Stimulated activated CD4-positive, alpha-beta T cell treated with anti-CD3 and anti-CD28 coated beads, TNF-alpha, amount 100 ng/mL, for 24 hours (primary cell): Measurements from ENCODE around the gene SEC22A.
A peak's percentile ranks its signal among the peaks of the same experiment; 100 is the strongest.

ENCODE experiments used
- DNase-seq, 3 experiments: peaks; one replicate each; pipeline ENCODE4 v3.0.0-alpha.2; 2020; ENCODE audit warnings: low read depth in 3 of 3

Gene SEC22A

DNA sequence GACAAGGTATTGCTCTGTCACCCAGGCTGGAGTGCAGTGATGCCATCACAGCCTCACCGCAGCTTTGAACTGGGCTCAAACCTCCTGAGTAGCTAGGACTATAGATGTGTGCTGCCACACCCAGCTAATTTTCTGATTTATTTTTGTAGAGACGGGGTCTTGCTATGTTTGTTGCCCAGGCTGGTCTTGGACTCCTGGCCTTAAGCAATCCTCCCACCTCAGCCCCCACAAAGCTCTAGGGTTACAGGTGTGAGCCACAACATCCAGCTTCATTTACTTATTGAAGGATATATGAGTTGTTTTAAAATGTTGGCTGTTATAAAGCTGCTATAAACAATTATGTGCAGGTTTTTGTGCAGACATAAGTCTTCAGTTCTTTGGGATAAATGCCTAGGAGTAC is 62.2 kb downstream of the SEC22A start:
- DNase-seq: no peak

DNA sequence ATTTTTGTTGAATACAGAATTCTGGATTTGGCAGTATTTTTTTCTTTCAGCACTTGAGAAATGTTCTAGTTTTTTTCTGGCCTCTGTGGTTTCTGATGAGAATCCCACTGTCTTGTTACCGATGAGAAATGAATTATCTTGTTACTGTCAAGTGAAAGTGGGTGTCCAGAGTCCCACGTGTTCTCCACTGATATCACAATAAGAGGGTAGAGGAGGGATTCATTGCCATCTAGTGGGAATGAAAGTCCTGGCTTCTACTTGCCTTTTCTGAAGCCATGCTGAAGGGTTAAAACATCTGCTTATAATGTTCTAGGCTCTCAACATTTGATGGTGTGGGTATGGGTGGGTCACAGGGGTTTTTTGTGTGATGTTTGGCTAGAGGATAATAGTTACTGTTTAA is 66.1 kb downstream of the SEC22A start:
- DNase-seq: no peak

DNA sequence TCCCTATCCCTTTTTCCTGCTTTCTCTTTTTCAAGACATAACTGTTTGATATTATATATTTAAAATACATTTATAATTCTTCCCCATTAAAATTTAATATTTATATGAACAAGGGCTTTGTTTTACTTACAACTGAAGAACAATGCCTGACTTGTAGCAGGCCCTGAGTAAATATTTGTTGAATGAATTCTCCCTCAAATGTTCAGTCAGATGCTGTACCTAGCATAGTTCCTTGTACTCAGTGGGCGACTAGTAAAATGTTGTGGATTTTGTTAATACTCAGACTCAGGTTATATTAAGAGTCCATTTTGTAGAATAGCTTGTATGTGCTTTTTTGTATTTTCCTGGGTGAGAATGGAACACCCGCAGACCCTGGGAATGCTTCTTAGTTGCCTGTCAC is 69.1 kb downstream of the SEC22A start:
- DNase-seq: no peak

DNA sequence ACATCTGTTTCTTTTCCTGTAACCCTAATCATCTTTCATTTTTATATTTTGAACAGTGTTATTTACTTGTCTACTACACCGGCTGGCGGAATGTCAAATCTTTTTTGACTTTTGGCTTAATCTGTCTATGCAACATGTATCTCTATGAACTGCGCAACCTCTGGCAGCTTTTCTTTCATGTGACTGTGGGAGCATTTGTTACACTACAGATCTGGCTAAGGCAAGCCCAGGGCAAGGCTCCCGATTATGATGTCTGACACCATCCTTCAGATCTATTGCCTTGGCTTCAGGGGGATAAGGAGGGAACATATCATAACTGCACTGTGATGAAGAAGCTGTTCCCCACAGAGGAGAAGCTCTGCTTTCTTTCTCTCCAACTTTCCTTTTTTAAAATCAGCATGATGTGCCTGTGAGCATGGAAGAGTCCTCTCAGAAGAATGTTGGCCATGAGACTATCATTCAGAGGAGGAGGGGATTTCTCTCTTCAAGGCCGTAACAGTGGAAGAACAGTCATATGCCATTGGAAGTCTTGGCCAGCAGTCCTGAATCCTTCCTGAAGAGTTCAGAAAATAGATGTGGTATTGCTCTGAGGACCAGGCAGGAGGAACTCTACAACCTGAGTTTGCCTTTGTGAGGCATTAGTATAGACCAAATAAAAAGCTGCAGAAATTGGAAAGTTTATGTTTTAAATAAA is 69.9 kb downstream of the SEC22A start:
- no peak for DNase-seq

- no peak for DNase-seq
Observed at GRCh38 chr3:123272547-123272946, 70.8 kb downstream of the SEC22A start.

- DNase-seq: no peak
Observed at GRCh38 chr3:123275691-123276090, 73.9 kb downstream of the SEC22A start.

- DNase-seq: no peak
Observed at GRCh38 chr3:123276346-123277006, 74.7 kb downstream of the SEC22A start.

- no peak for DNase-seq
Observed at GRCh38 chr3:123277106-123277505, 75.4 kb downstream of the SEC22A start.

- no peak for DNase-seq
Observed at GRCh38 chr3:123278446-123278845, 76.7 kb downstream of the SEC22A start.

- no peak for DNase-seq
Observed at GRCh38 chr3:123279121-123279520, 77.4 kb downstream of the SEC22A start.

- DNase-seq: no peak
Observed at GRCh38 chr3:123281406-123281805, 79.7 kb downstream of the SEC22A start.

- no peak for DNase-seq
Observed at GRCh38 chr3:123281929-123282328, 80.2 kb downstream of the SEC22A start.

- DNase-seq: no peak
Observed at GRCh38 chr3:123282461-123282860, 80.7 kb downstream of the SEC22A start.

- no peak for DNase-seq
Observed at GRCh38 chr3:123283074-123283473, 81.3 kb downstream of the SEC22A start.

GRCh38 chr3:123283657-123284398 is 82.1 kb downstream of the SEC22A start:
- no peak for DNase-seq

DNA sequence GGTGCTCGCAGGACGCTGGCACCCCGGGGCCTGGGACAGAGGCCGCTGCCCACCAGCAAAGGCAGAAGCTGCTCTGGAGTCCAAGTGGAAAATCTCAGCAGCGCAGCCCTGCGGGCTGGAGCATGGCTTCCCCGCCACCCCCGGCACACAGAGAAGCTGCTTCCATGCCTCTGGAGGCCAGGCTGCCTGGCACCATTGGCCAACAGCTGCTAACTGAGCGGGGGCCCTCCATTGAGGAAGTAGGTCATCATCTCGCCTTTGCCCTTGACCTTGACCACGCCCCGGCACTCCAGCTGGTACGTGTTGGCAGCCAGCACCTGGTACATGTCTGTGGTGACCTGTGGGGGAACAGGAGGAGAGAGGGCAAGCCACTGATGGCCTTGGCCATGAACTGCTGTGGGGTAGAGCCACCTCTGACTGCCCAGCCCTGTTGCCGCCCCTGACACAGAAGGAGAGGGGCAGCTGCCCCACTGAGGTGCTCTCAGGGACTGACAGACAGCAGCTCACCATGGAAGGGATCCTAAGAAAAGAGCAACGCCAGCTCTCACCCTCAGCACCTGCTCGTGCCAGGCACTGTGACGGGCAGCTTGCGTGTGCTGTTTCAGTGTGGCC is 82.8 kb downstream of the SEC22A start:
- no peak for DNase-seq

GRCh38 chr3:123285066-123285465 is 83.3 kb downstream of the SEC22A start:
- no peak for DNase-seq

- no peak for DNase-seq
Observed at GRCh38 chr3:123285479-123285878, 83.7 kb downstream of the SEC22A start.

GRCh38 chr3:123285931-123286307 is 84.2 kb downstream of the SEC22A start:
- no peak for DNase-seq

- DNase-seq: peak in 1 of 3 experiments; percentile 33
Observed at GRCh38 chr3:123286308-123287023, 84.7 kb downstream of the SEC22A start.

GRCh38 chr3:123287051-123287961 is 85.6 kb downstream of the SEC22A start:
- DNase-seq: no peak
